K562 (cell line): ENCODE data around the gene PPP1R12C. TPM values are rescaled to one million over a fixed set of nuclear protein-coding genes. Genes with fewer than 3 reads are reported as not detected.

Experiments used
- ATF1 ChIP-seq, 2 experiments: fragments of 450-650 bp in 1 of 2; IDR thresholded peaks; 2 replicates each; pipeline ENCODE4 v1.6.1; 2016; ENCODE audit warnings: missing compliant biosample characterization in 1 of 2, missing genetic modification characterization in 1 of 2
- HIVEP1 ChIP-seq: fragments of 250-450 bp; sonication (Bioruptor Pico); IDR thresholded peaks from 2 replicates; pipeline ENCODE4 v1.4.0; 2020; ENCODE audit warnings: mild to moderate bottlenecking
- HNRNPLL ChIP-seq: fragments of 200-400 bp; formaldehyde crosslinking; IDR thresholded peaks from 2 replicates; pipeline ENCODE4 v1.6.1; 2017; ENCODE audit warnings: low read length, low read depth, mild to moderate bottlenecking; ENCODE audit not compliant: poor library complexity, severe bottlenecking
- KDM2B ChIP-seq: fragments of 250-450 bp; sonication (Bioruptor Pico); IDR thresholded peaks from 2 replicates; pipeline ENCODE4 v1.8.0; 2021; ENCODE audit warnings: mild to moderate bottlenecking, moderate library complexity
- L3MBTL2 ChIP-seq: fragments of 450-650 bp; IDR thresholded peaks from 2 replicates; pipeline ENCODE4 v1.6.1; 2016; ENCODE audit warnings: mild to moderate bottlenecking, moderate library complexity
- MTF1 ChIP-seq: fragments of 250-450 bp; sonication (Bioruptor Pico); IDR thresholded peaks from 2 replicates; pipeline ENCODE4 v1.9.0; 2021; ENCODE audit warnings: moderate library complexity, mild to moderate bottlenecking, inconsistent platforms, borderline replicate concordance
- NCOR1 ChIP-seq: fragments of 450-650 bp; IDR thresholded peaks from 2 replicates; pipeline ENCODE4 v1.6.1; 2016; ENCODE audit warnings: mild to moderate bottlenecking, moderate library complexity
- POLR2B ChIP-seq: fragments of 450-650 bp; IDR thresholded peaks from 2 replicates; pipeline ENCODE4 v1.6.1; 2018; ENCODE audit warnings: low read depth; ENCODE audit not compliant: partially characterized antibody
- PTBP1 ChIP-seq: fragments of 200-400 bp; formaldehyde crosslinking; IDR thresholded peaks from 2 replicates; pipeline ENCODE4 v1.6.1; 2017; ENCODE audit warnings: low read depth, low read length
- RAD21 ChIP-seq, 2 experiments: fragments of 250-450 bp in 1 of 2; fragments of 450-650 bp in 1 of 2; sonication (Bioruptor Pico) in 1 of 2; formaldehyde crosslinking in 1 of 2; IDR thresholded peaks in 1 of 2; conservative IDR thresholded peaks in 1 of 2; 2 replicates each; pipeline versions ENCODE4 v1.4.0 to v1.8.0; 2020 to 2022; ENCODE audit warnings: mild to moderate bottlenecking in 2 of 2, moderate library complexity in 1 of 2
- SNIP1 ChIP-seq: fragments of 450-650 bp; IDR thresholded peaks from 2 replicates; pipeline ENCODE4 v1.7.1; 2017; ENCODE audit warnings: low read depth, mild to moderate bottlenecking
- SPI1 ChIP-seq: IDR thresholded peaks from 2 replicates; pipeline ENCODE4 v1.6.1; 2011; ENCODE audit warnings: low read depth, low read length, control low read depth, borderline replicate concordance
- ZZZ3 ChIP-seq: fragments of 450-650 bp; IDR thresholded peaks from 2 replicates; pipeline ENCODE4 v1.6.1; 2016; ENCODE audit warnings: antibody characterized with exemption, mild to moderate bottlenecking, moderate library complexity
- polyA plus RNA-seq, 8 experiments: library from polyadenylated mRNA; depleted of rRNA in 4 of 8; stranded (reverse) in 5 of 8; unstranded in 3 of 8; fragments of >200 nt; fragmentation: Nextera tagmentation in 2 of 8; fragmentation: Illumina TruSeq in 1 of 8; extraction: Ambion mirVana in 2 of 8; extraction: Trizol in 1 of 8; gene quantifications; 2 replicates each; pipeline versions ENCODE4 v1.2.1 to v1.2.3, GENCODE V29; 2011 to 2014; ENCODE audit warnings: inconsistent platforms in 1 of 8, missing spikeins in 1 of 8
- total RNA-seq, 7 experiments: library from RNA; depleted of rRNA in 6 of 7; stranded (reverse); fragments of >200 nt in 6 of 7; fragmentation: Illumina TruSeq in 2 of 7; extraction: Trizol in 2 of 7; gene quantifications; 2 replicates each; pipeline versions ENCODE4 v1.2.1 to v1.2.3, GENCODE V29; 2011 to 2021; ENCODE audit warnings: low replicate concordance in 1 of 7
- TF ChIP-seq, protein P1 (sequence below): fragments of 450-650 bp; formaldehyde crosslinking; IDR thresholded peaks from 2 replicates; pipeline ENCODE4 v1.4.0; 2022; ENCODE audit warnings: missing genetic modification characterization
- TF ChIP-seq, protein P2 (sequence below): fragments of 450-650 bp; formaldehyde crosslinking; IDR thresholded peaks from 2 replicates; pipeline ENCODE4 v1.4.0; 2020; ENCODE audit warnings: mild to moderate bottlenecking, mixed read lengths
- TF ChIP-seq, protein P3 (sequence below), 2 experiments: fragments of 200-800 bp in 1 of 2; sonication (Bioruptor generic) in 1 of 2; sonication (generic) in 1 of 2; formaldehyde crosslinking in 1 of 2; IDR thresholded peaks in 1 of 2; conservative IDR thresholded peaks in 1 of 2; 2 replicates each; pipeline versions ENCODE4 v1.5.0 to v1.6.1; 2016 to 2020; ENCODE audit warnings: missing compliant biosample characterization in 1 of 2, missing genetic modification characterization in 1 of 2, missing genetic modification reagents in 1 of 2
- TF ChIP-seq, protein P4 (sequence below): fragments of 250-450 bp; sonication (Bioruptor Pico); IDR thresholded peaks from 2 replicates; pipeline ENCODE4 v1.4.0; 2020; ENCODE audit warnings: mild to moderate bottlenecking, moderate library complexity, borderline replicate concordance

PPP1R12C gene
- total and polyA plus RNA-seq, 9 of the 15 experiments (the other 6 are each of a cell fraction or from before 2014, with no cell fraction given), result 1.8 to 136 (median 33.7) TPM

DNA sequence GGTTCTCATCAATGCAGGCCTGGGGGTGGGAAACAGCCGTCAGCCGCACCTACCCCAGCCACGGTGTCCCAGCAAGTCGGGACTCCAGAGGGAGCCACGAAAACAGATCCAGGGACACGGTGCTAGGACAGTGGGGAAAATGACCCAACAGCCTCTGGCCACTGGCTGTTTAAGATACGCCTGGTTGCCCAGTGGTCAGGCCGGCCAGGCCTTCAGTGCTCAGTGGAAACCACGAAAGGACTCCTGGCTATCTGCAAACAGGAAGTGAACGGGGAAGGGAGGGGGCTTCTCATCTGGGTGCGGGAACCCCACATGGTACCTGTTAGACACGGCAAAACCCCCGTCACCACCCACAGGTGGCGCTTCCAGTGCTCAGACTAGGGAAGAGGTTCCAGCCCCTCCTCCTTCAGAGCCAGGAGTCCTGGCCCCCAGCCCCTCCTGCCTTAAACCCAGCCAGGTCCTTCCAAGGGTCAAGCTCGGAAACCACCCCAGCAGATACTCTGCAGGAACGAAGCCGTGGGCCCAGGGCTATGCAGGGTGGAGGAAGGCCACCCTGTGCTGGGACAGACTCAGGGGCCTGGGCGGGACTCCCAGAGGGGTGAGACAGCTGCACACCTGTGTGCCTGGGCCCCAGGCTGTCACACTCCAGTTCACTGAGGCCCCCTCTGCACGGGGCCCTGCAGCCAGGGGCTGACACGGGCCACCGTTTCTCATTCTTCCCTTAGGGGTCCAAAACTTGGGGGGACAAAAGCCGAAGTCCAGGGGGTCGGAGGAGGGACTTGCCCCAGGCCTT, 4.5 kb downstream of the PPP1R12C start (continued):
- TF ChIP-seq, protein P1, sequence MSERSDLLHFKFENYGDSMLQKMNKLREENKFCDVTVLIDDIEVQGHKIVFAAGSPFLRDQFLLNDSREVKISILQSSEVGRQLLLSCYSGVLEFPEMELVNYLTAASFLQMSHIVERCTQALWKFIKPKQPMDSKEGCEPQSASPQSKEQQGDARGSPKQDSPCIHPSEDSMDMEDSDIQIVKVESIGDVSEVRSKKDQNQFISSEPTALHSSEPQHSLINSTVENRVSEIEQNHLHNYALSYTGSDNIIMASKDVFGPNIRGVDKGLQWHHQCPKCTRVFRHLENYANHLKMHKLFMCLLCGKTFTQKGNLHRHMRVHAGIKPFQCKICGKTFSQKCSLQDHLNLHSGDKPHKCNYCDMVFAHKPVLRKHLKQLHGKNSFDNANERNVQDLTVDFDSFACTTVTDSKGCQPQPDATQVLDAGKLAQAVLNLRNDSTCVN (CRISPR knock-in tag), result no peak
- TF ChIP-seq ATF1 (CRISPR knock-in tag; IDR thresholded peaks at IDR 0.05), result no peak
- TF ChIP-seq ATF1 (tag; IDR thresholded peaks at IDR 0.05), result no peak
- TF ChIP-seq, protein P2, sequence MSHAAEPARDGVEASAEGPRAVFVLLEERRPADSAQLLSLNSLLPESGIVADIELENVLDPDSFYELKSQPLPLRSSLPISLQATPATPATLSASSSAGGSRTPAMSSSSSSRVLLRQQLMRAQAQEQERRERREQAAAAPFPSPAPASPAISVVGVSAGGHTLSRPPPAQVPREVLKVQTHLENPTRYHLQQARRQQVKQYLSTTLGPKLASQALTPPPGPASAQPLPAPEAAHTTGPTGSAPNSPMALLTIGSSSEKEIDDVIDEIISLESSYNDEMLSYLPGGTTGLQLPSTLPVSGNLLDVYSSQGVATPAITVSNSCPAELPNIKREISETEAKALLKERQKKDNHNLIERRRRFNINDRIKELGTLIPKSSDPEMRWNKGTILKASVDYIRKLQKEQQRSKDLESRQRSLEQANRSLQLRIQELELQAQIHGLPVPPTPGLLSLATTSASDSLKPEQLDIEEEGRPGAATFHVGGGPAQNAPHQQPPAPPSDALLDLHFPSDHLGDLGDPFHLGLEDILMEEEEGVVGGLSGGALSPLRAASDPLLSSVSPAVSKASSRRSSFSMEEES (CRISPR knock-in tag), result no peak
- TF ChIP-seq SNIP1, result no peak
- TF ChIP-seq PTBP1, result no peak
- TF ChIP-seq POLR2B, result no peak
- no peak for TF ChIP-seq L3MBTL2
- no peak for TF ChIP-seq HNRNPLL
- TF ChIP-seq, protein P3, sequence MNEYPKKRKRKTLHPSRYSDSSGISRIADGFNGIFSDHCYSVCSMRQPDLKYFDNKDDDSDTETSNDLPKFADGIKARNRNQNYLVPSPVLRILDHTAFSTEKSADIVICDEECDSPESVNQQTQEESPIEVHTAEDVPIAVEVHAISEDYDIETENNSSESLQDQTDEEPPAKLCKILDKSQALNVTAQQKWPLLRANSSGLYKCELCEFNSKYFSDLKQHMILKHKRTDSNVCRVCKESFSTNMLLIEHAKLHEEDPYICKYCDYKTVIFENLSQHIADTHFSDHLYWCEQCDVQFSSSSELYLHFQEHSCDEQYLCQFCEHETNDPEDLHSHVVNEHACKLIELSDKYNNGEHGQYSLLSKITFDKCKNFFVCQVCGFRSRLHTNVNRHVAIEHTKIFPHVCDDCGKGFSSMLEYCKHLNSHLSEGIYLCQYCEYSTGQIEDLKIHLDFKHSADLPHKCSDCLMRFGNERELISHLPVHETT (CRISPR knock-in tag; conservative IDR thresholded peaks at IDR 0.05 in 1 of 2, IDR thresholded peaks at IDR 0.05 in 1 of 2), result 0 out of 4 replicates have a peak, but pooled peaks of 1 of the 2 experiments have one; percentile 13
- TF ChIP-seq HIVEP1 (CRISPR knock-in tag), result no peak
- no peak for TF ChIP-seq ZZZ3
- peak; percentile 80 for TF ChIP-seq SPI1
- TF ChIP-seq, protein P4, sequence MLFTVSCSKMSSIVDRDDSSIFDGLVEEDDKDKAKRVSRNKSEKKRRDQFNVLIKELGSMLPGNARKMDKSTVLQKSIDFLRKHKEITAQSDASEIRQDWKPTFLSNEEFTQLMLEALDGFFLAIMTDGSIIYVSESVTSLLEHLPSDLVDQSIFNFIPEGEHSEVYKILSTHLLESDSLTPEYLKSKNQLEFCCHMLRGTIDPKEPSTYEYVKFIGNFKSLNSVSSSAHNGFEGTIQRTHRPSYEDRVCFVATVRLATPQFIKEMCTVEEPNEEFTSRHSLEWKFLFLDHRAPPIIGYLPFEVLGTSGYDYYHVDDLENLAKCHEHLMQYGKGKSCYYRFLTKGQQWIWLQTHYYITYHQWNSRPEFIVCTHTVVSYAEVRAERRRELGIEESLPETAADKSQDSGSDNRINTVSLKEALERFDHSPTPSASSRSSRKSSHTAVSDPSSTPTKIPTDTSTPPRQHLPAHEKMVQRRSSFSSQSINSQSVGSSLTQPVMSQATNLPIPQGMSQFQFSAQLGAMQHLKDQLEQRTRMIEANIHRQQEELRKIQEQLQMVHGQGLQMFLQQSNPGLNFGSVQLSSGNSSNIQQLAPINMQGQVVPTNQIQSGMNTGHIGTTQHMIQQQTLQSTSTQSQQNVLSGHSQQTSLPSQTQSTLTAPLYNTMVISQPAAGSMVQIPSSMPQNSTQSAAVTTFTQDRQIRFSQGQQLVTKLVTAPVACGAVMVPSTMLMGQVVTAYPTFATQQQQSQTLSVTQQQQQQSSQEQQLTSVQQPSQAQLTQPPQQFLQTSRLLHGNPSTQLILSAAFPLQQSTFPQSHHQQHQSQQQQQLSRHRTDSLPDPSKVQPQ (CRISPR knock-in tag), result no peak
- no peak for TF ChIP-seq NCOR1
- no peak for TF ChIP-seq KDM2B (CRISPR knock-in tag)
- peak in 1 of 2 experiments; percentile 9; a peak in 1 of 4 replicates for TF ChIP-seq RAD21 (CRISPR knock-in tag; conservative IDR thresholded peaks at IDR 0.05 in 1 of 2, IDR thresholded peaks at IDR 0.05 in 1 of 2)
- no peak for TF ChIP-seq MTF1 (CRISPR knock-in tag)
